H1 (cell line): ENCODE measurements around the gene CELF4. TPM values are rescaled to one million over a fixed set of nuclear protein-coding genes. Genes with fewer than 3 reads are reported as not detected.

ENCODE experiments used
- CTCF ChIA-PET: fragments of 300-600 bp; sonication (Branson Sonifier 250); formaldehyde crosslinking; loops from one replicate; lab custom pipeline; 2021; ENCODE audit not compliant: partially characterized antibody; lab: Charles Lee
- POLR2A ChIA-PET: fragments of 300-600 bp; sonication (Branson Sonifier 250); formaldehyde crosslinking; loops from one replicate; lab custom pipeline; 2021; ENCODE audit warnings: inconsistent platforms; ENCODE audit not compliant: partially characterized antibody; lab: Charles Lee
- DNase-seq, 2 experiments: peaks; one replicate each; pipeline versions ENCODE4 v3.0.0 to v3.0.0-alpha.2; 2010 to 2022; ENCODE audit warnings: low spot score in 2 of 2, low read depth in 1 of 2, mixed read lengths in 1 of 2
- FAIRE-seq: peaks from 2 replicates; lab custom pipeline; 2011; peaks lifted over from hg19 to GRCh38; lab: Jason Lieb, UNC
- H2AFZ ChIP-seq: 2 replicates; pipeline ENCODE4 v1.8.1; 2012; ENCODE audit warnings: low read length, inconsistent platforms
- H2AK5ac ChIP-seq: 2 replicates; pipeline ENCODE4 v1.6.1; 2013; ENCODE audit warnings: low read depth, low read length
- H2BK120ac ChIP-seq: replicated peaks from 2 replicates; pipeline ENCODE3; 2013; ENCODE audit warnings: low read depth, low read length, inconsistent platforms
- H2BK12ac ChIP-seq: 2 replicates; pipeline ENCODE4 v1.6.1; 2013; ENCODE audit warnings: low read depth, low read length
- H2BK15ac ChIP-seq: 2 replicates; pipeline ENCODE4 v1.6.1; 2013; ENCODE audit warnings: low read length
- H2BK20ac ChIP-seq: 2 replicates; pipeline ENCODE4 v1.6.1; 2013; ENCODE audit warnings: low read length
- H2BK5ac ChIP-seq: 2 replicates; pipeline ENCODE4 v1.6.1; 2013; ENCODE audit warnings: low read depth, low read length
- H3K14ac ChIP-seq: 2 replicates; pipeline ENCODE4 v1.6.1; 2013; ENCODE audit warnings: inconsistent platforms; ENCODE audit not compliant: insufficient read length
- H3K18ac ChIP-seq: 2 replicates; pipeline ENCODE4 v1.6.1; 2013; ENCODE audit warnings: low read length; ENCODE audit errors: extremely low read depth
- H3K23ac ChIP-seq: 2 replicates; pipeline ENCODE4 v1.6.1; 2013; ENCODE audit warnings: inconsistent platforms; ENCODE audit not compliant: insufficient read length
- H3K23me2 ChIP-seq: 2 replicates; pipeline ENCODE4 v1.6.1; 2013; ENCODE audit warnings: low read depth, low read length
- H3K27ac ChIP-seq: 2 replicates; pipeline ENCODE4 v1.6.1; 2011; ENCODE audit warnings: low read depth, low read length, inconsistent platforms
- H3K27me3 ChIP-seq, 4 experiments: replicated peaks in 1 of 4; 1 replicate in 1 of 4; 2 replicates in 3 of 4; pipeline versions ENCODE4 v1.6.1 to v1.8.1; 2011 to 2013; ENCODE audit warnings: low read length in 3 of 4, mild to moderate bottlenecking in 3 of 4, inconsistent platforms in 2 of 4, mixed read lengths in 2 of 4, moderate library complexity in 1 of 4; ENCODE audit not compliant: control insufficient read depth in 3 of 4, insufficient read depth in 3 of 4; ENCODE audit errors: extremely low read depth in 1 of 4
- H3K36me3 ChIP-seq, 4 experiments: 2 replicates each; pipeline versions ENCODE4 v1.6.1 to v1.8.1; 2011 to 2013; ENCODE audit warnings: mild to moderate bottlenecking in 4 of 4, low read length in 3 of 4, moderate library complexity in 2 of 4, control low read depth in 1 of 4, inconsistent platforms in 1 of 4; ENCODE audit not compliant: insufficient read depth in 4 of 4, control insufficient read depth in 2 of 4
- H3K4ac ChIP-seq: replicated peaks from 2 replicates; pipeline ENCODE3; 2013; ENCODE audit warnings: low read length, low read depth, mixed read lengths, inconsistent platforms; ENCODE audit not compliant: insufficient read length
- H3K4me1 ChIP-seq, 4 experiments: replicated peaks in 1 of 4; 1 replicate in 1 of 4; 2 replicates in 3 of 4; pipeline versions ENCODE4 v1.6.1 to v1.8.1; 2011 to 2013; ENCODE audit warnings: low read length in 3 of 4, inconsistent platforms in 2 of 4, mixed read lengths in 1 of 4; ENCODE audit not compliant: insufficient read depth in 4 of 4, control insufficient read depth in 3 of 4
- H3K4me2 ChIP-seq, 2 experiments: 2 replicates each; pipeline versions ENCODE4 v1.6.1 to v1.8.1; 2011 to 2013; ENCODE audit warnings: low read depth in 2 of 2, low read length in 2 of 2, control low read depth in 1 of 2, inconsistent platforms in 1 of 2, mild to moderate bottlenecking in 1 of 2; ENCODE audit not compliant: insufficient read depth in 1 of 2
- H3K4me3 ChIP-seq, 4 experiments: fragments of 200-600, 300-600 bp in 1 of 4; sonication (generic), shearing (Covaris generic), sonication (Bioruptor Twin) in 1 of 4; 2 replicates each; pipeline versions ENCODE4 v1.5.1 to v1.8.1; 2011 to 2016; ENCODE audit warnings: low read length in 4 of 4, low read depth in 3 of 4, control low read depth in 2 of 4, inconsistent platforms in 2 of 4, mild to moderate bottlenecking in 2 of 4, mixed read lengths in 1 of 4, moderate library complexity in 1 of 4; ENCODE audit not compliant: insufficient read depth in 2 of 4; ENCODE audit errors: extremely low read depth in 1 of 4
- H3K56ac ChIP-seq: replicated peaks from 2 replicates; pipeline ENCODE3; 2013; ENCODE audit warnings: low read depth, mild to moderate bottlenecking, mixed read lengths, low read length, inconsistent platforms; ENCODE audit not compliant: insufficient read length
- H3K79me1 ChIP-seq: 2 replicates; pipeline ENCODE4 v1.6.1; 2013; ENCODE audit warnings: low read depth, low read length, control low read depth
- H3K79me2 ChIP-seq, 2 experiments: 2 replicates each; pipeline versions ENCODE4 v1.6.1 to v1.8.1; 2012 to 2013; ENCODE audit warnings: low read length in 2 of 2, mild to moderate bottlenecking in 2 of 2, inconsistent platforms in 1 of 2; ENCODE audit not compliant: insufficient read depth in 2 of 2, control insufficient read depth in 1 of 2
- H3K9ac ChIP-seq, 4 experiments: replicated peaks in 1 of 4; 1 replicate in 1 of 4; 2 replicates in 3 of 4; pipeline versions ENCODE4 v1.6.1 to v1.8.1; 2011 to 2013; ENCODE audit warnings: low read depth in 3 of 4, low read length in 3 of 4, control low read depth in 2 of 4, mild to moderate bottlenecking in 2 of 4, moderate library complexity in 2 of 4, inconsistent platforms in 1 of 4; ENCODE audit errors: extremely low read depth in 1 of 4
- H3K9me3 ChIP-seq, 2 experiments: 2 replicates each; pipeline versions ENCODE4 v1.6.1 to v1.8.1; 2012 to 2013; ENCODE audit warnings: mild to moderate bottlenecking in 2 of 2, moderate library complexity in 2 of 2, control low read depth in 1 of 2, inconsistent platforms in 1 of 2, low read depth in 1 of 2, low read length in 1 of 2, mixed read lengths in 1 of 2; ENCODE audit not compliant: insufficient read depth in 2 of 2
- H4K20me1 ChIP-seq, 2 experiments: replicated peaks in 1 of 2; 2 replicates each; pipeline versions ENCODE3 to v1.8.1; 2011 to 2013; ENCODE audit warnings: inconsistent platforms in 2 of 2, low read length in 2 of 2, mild to moderate bottlenecking in 1 of 2; ENCODE audit not compliant: insufficient read depth in 2 of 2, control insufficient read depth in 1 of 2
- H4K5ac ChIP-seq: 2 replicates; pipeline ENCODE4 v1.6.1; 2013; ENCODE audit warnings: low read length, low read depth, mixed read lengths, inconsistent platforms; ENCODE audit not compliant: insufficient read length
- H4K8ac ChIP-seq: 2 replicates; pipeline ENCODE4 v1.8.0; 2013; ENCODE audit warnings: mild to moderate bottlenecking, moderate library complexity, low read length, inconsistent platforms; ENCODE audit not compliant: insufficient read depth; ENCODE audit errors: extremely low read depth
- H4K91ac ChIP-seq: replicated peaks from 2 replicates; pipeline ENCODE3; 2013; ENCODE audit warnings: low read length, mixed read lengths, inconsistent platforms; ENCODE audit not compliant: insufficient read length
- CBX5 ChIP-seq: fragments of 300-800, 300-1000 bp; sonication (generic); IDR thresholded peaks from 2 replicates; pipeline ENCODE4 v1.7.1; 2016; ENCODE audit warnings: antibody characterized with exemption, low read length, low read depth
- CTBP2 ChIP-seq: IDR thresholded peaks from 2 replicates; pipeline ENCODE4 v1.7.0; 2011; ENCODE audit warnings: borderline replicate concordance, mild to moderate bottlenecking, moderate library complexity, mixed read lengths, low read length; ENCODE audit not compliant: insufficient read depth, insufficient read length
- EP300 ChIP-seq, 2 experiments: IDR thresholded peaks; 1 replicate in 1 of 2; 2 replicates in 1 of 2; pipeline ENCODE4 v1.6.1; 2011 to 2012; ENCODE audit warnings: low read depth in 2 of 2, low read length in 2 of 2, mild to moderate bottlenecking in 2 of 2, borderline replicate concordance in 1 of 2, inconsistent platforms in 1 of 2, moderate library complexity in 1 of 2
- MAFK ChIP-seq: IDR thresholded peaks from 2 replicates; pipeline ENCODE4 v1.6.1; 2012; ENCODE audit warnings: low read depth, mild to moderate bottlenecking, improper control_type of control experiment, low read length
- POU5F1 ChIP-seq: IDR thresholded peaks from 2 replicates; pipeline ENCODE4 v1.6.1; 2011; ENCODE audit warnings: low read depth, mild to moderate bottlenecking, low read length, moderate library complexity
- WGBS, 2 experiments: shearing (Covaris generic) in 1 of 2; methylation state at CpG; one replicate each; pipeline versions ENCODE4 v1.1.6 to v1.1.7; 2013 to 2015; ENCODE audit warnings: low lambda C conversion rate in 2 of 2, mixed read lengths in 2 of 2, inconsistent platforms in 1 of 2, low coverage in 1 of 2, missing lambda C conversion rate in 1 of 2; ENCODE audit not compliant: insufficient replicate concordance in 2 of 2, insufficient coverage in 1 of 2, insufficient read length in 1 of 2; ENCODE audit errors: extremely low coverage in 1 of 2, missing lambda C conversion rate in 1 of 2; 5-methylcytosine and 5-hydroxymethylcytosine counted together
- polyA plus RNA-seq, 7 experiments: library from polyadenylated mRNA; depleted of rRNA in 3 of 7; stranded (reverse) in 5 of 7; unstranded in 2 of 7; fragments of >200 nt in 5 of 7; fragments of 200-250 nt in 2 of 7; gene quantifications; 1 replicate in 5 of 7; 2 replicates in 1 of 7; 4 replicates in 1 of 7; pipeline versions ENCODE4 v1.2.1 to v1.2.3, GENCODE V29; 2011 to 2013; ENCODE audit warnings: missing spikeins in 2 of 7, mixed read lengths in 2 of 7
- total RNA-seq: library from RNA; stranded (reverse); fragmentation: NEBNext Ultra II Directional; extraction: Animal tissue kit (Norgen Biotek cat#: 25700); gene quantifications from 2 replicates; pipeline ENCODE4 v1.2.1, GENCODE V29; 2021
- TF ChIP-seq, protein P1 (sequence below): IDR thresholded peaks from 2 replicates; pipeline ENCODE4 v1.6.1; 2012; ENCODE audit warnings: inconsistent platforms

The CELF4 gene
- total and polyA plus RNA-seq, 2 of the 8 experiments (the other 6 are each of a cell fraction or from before 2014, with no cell fraction given): 1.6 to 3.4 TPM

DNA sequence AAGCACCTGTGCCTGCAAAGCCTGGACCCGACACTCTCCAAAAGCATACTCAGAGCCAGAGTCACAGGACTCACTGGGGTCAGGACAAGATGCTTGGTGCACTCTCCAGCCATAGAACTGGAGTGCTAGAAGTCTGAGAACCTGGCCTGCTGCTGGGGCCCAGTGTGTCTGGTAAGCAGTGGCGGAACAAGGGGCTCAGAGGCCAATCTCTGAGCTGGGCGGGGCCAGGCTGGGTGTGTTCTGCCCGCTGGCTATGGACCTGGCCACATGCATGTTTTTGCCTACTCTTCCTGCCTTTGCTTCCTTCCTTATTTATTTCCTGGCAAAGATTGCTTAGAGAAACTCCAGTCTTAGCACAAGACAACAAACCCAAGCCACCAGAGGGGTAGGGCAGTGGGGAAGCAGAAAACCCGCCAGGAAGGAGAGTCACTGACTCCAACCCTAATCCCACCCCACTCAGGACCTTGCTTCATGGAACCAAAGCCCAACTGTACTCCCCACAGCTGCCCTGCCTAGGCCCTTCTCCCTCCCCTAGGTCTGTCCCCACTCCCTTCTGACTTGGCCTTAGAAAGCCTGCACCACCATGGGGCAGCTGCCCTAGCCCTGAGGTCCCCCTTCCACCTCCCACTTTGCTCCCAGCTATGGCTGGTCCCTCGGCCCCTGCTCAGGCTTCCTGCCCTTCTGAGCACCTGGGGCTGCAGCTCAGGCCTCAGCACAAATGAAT lies 315.5 kb downstream of the CELF4 start:
- no peak overlapping the region for H2AFZ ChIP-seq
- no peak overlapping the region for H3K4ac ChIP-seq
- 81% methylated on average over 5 of the region's 6 CpGs; no CpG with 5 or more reads in 1 of the 2 experiments for WGBS, 2 experiments
- no peak overlapping the region for H3K9ac ChIP-seq
- H3K79me2 ChIP-seq: no peaks in the 10 kb centered on the region
- peak overlapping the region in 1 of 2 experiments; percentile 10; a peak in 1 of 4 replicates for H3K4me2 ChIP-seq
- peaks cover 0 to 6% of the 10 kb centered on the region in 2 experiments for H4K20me1 ChIP-seq
- H4K91ac ChIP-seq: no peak overlapping the region
- H3K36me3 ChIP-seq: no peaks in the 10 kb centered on the region
- DNase-seq (no peak), FAIRE-seq (no peak)
- POLR2A ChIA-PET: interaction anchor here (1.5 to 2.7 kb wide), 2 partner anchors 10 to 74 kb away, joined by 4 to 10 read pairs; no protein-coding TSS in a partner anchor
- H3K79me1 ChIP-seq: no peaks in the 10 kb centered on the region; the same call in 1 of the 2 replicates
- no peak overlapping the region for H4K5ac ChIP-seq
- no peaks in the 10 kb centered on the region for H3K9me3 ChIP-seq
- no peak overlapping the region for H3K56ac ChIP-seq
- H3K23me2 ChIP-seq: peaks cover 7% of the 10 kb centered on the region; the same call in 1 of the 2 replicates
- peak overlapping the region; percentile 43; the same call in 1 of the 2 replicates for H4K8ac ChIP-seq
- H2BK120ac ChIP-seq: no peak overlapping the region
- H3K14ac ChIP-seq: no peak overlapping the region
- no peak overlapping the region for H3K27ac ChIP-seq
- H2BK5ac ChIP-seq: no peak overlapping the region
- no peak overlapping the region for H3K23ac ChIP-seq
- no peak overlapping the region for H2AK5ac ChIP-seq
- H2BK20ac ChIP-seq: no peak overlapping the region
- no peak overlapping the region for H2BK15ac ChIP-seq
- peaks cover 5 to 26% (median 22%) of the 10 kb centered on the region in 4 experiments for H3K27me3 ChIP-seq
- H3K18ac ChIP-seq: no peak overlapping the region
- CTCF ChIA-PET: interaction anchor here (0.9 to 4.7 kb wide), 14 partner anchors 10 to 308 kb away, joined by 3 to 36 read pairs (median 4); no protein-coding TSS in a partner anchor
- H3K4me1 ChIP-seq: peaks cover 1 to 19% (median 10%) of the 10 kb centered on the region in 4 experiments
- H2BK12ac ChIP-seq: no peak overlapping the region
- no peak overlapping the region for H3K4me3 ChIP-seq
- TF ChIP-seq CTBP2 (no peak), CBX5 (no peak), EP300 (IDR thresholded peaks at IDR 0.05; ENCODE audit: borderline replicate concordance in 1 of 2, low read depth in 2 of 2, low read length in 2 of 2) (no peak), MAFK (no peak), POU5F1 (no peak)
- TF ChIP-seq, protein P1, sequence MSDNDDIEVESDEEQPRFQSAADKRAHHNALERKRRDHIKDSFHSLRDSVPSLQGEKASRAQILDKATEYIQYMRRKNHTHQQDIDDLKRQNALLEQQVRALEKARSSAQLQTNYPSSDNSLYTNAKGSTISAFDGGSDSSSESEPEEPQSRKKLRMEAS: no peak
